Measurements from ENCODE around the gene OR5M11.
"Not testable (repeated sequence)": the region's sequence is repeated elsewhere in the genome, so short reads cannot be mapped to it uniquely, and the experiment has no call there.

Gene OR5M11

GRCh38 chr11:56543157-56543556 lies at the start of gene OR5M11:
Gene OR5M11 (minus strand): TSS chr11:56543257. CDS start chr11:56543257, 0 bp downstream.
- no peaks in the 10 kb centered on the region for H3K36me3 ChIP-seq (ENCODE audit: control insufficient read depth in 2 of 2, insufficient read depth in 2 of 2, low read length in 2 of 2)
- peaks cover 0 to 6% of the 10 kb centered on the region in 2 donors for H3K9me3 ChIP-seq (ENCODE audit: control insufficient read depth in 2 of 2, low read length in 2 of 2)
- H3K4me3 ChIP-seq (ENCODE audit: low read length in 2 of 2) = no peak within 1 kb of the TSS
- H3K9ac ChIP-seq (ENCODE audit: low read length in 2 of 2) = no peak within 1 kb of the TSS
- no peak within 1 kb of the TSS for H3K27ac ChIP-seq (ENCODE audit: low read length)
- no peaks in the 10 kb centered on the region for H3K4me1 ChIP-seq (ENCODE audit: control insufficient read depth, insufficient read depth, low read length)
- H3K27me3 ChIP-seq (ENCODE audit: control insufficient read depth in 1 of 2, insufficient read depth in 2 of 2, low read length in 2 of 2) = no peaks in the 10 kb centered on the region

- H3K27me3 ChIP-seq (ENCODE audit: control insufficient read depth in 1 of 2, insufficient read depth in 2 of 2, low read length in 2 of 2); H3K9me3 ChIP-seq (ENCODE audit: control insufficient read depth in 2 of 2, low read length in 2 of 2); H3K27ac ChIP-seq (ENCODE audit: low read length); H3K4me1 ChIP-seq (ENCODE audit: control insufficient read depth, insufficient read depth, low read length); H3K36me3 ChIP-seq (ENCODE audit: control insufficient read depth in 2 of 2, insufficient read depth in 2 of 2, low read length in 2 of 2); H3K4me3 ChIP-seq (ENCODE audit: low read length in 2 of 2); H3K9ac ChIP-seq (ENCODE audit: low read length in 2 of 2): not testable (repeated sequence)
Measured at GRCh38 chr11:56592088-56592717, 49.1 kb upstream of the OR5M11 start.

GRCh38 chr11:56577621-56578020 lies 34.6 kb upstream of the OR5M11 start, which contains the start of gene OR5M10:
Gene OR5M10 (minus strand): TSS chr11:56577721. CDS start chr11:56577721, 0 bp downstream.
- Histone ChIP-seq H3K27ac (ENCODE audit: low read length) (no peak within 1 kb of the TSS), H3K9me3 (ENCODE audit: control insufficient read depth in 2 of 2, low read length in 2 of 2) (no peaks in the 10 kb centered on the region), H3K4me1 (ENCODE audit: control insufficient read depth, insufficient read depth, low read length) (no peaks in the 10 kb centered on the region), H3K27me3 (ENCODE audit: control insufficient read depth in 1 of 2, insufficient read depth in 2 of 2, low read length in 2 of 2) (no peaks in the 10 kb centered on the region), H3K36me3 (ENCODE audit: control insufficient read depth in 2 of 2, insufficient read depth in 2 of 2, low read length in 2 of 2) (no peaks in the 10 kb centered on the region), H3K4me3 (ENCODE audit: low read length in 2 of 2) (no peak within 1 kb of the TSS), H3K9ac (ENCODE audit: low read length in 2 of 2) (no peak within 1 kb of the TSS)

GRCh38 chr11:56558574-56558973 lies 15.5 kb upstream of the OR5M11 start:
- H3K9me3 ChIP-seq (ENCODE audit: control insufficient read depth in 2 of 2, low read length in 2 of 2) = no peaks in the 10 kb centered on the region
- no peaks in the 10 kb centered on the region for H3K36me3 ChIP-seq (ENCODE audit: control insufficient read depth in 2 of 2, insufficient read depth in 2 of 2, low read length in 2 of 2)
- H3K4me3 ChIP-seq (ENCODE audit: low read length in 2 of 2) = no peak overlapping the region
- no peaks in the 10 kb centered on the region for H3K27me3 ChIP-seq (ENCODE audit: control insufficient read depth in 1 of 2, insufficient read depth in 2 of 2, low read length in 2 of 2)
- H3K27ac ChIP-seq (ENCODE audit: low read length) = no peak overlapping the region
- no peaks in the 10 kb centered on the region for H3K4me1 ChIP-seq (ENCODE audit: control insufficient read depth, insufficient read depth, low read length)
- no peak overlapping the region for H3K9ac ChIP-seq (ENCODE audit: low read length in 2 of 2)

- H3K4me1 ChIP-seq (ENCODE audit: control insufficient read depth, insufficient read depth, low read length); H3K9me3 ChIP-seq (ENCODE audit: control insufficient read depth in 2 of 2, low read length in 2 of 2); H3K9ac ChIP-seq (ENCODE audit: low read length in 2 of 2); H3K27me3 ChIP-seq (ENCODE audit: control insufficient read depth in 1 of 2, insufficient read depth in 2 of 2, low read length in 2 of 2); H3K27ac ChIP-seq (ENCODE audit: low read length); H3K36me3 ChIP-seq (ENCODE audit: control insufficient read depth in 2 of 2, insufficient read depth in 2 of 2, low read length in 2 of 2); H3K4me3 ChIP-seq (ENCODE audit: low read length in 2 of 2): not testable (repeated sequence)
Measured at GRCh38 chr11:56554691-56555090, 11.6 kb upstream of the OR5M11 start.

DNA sequence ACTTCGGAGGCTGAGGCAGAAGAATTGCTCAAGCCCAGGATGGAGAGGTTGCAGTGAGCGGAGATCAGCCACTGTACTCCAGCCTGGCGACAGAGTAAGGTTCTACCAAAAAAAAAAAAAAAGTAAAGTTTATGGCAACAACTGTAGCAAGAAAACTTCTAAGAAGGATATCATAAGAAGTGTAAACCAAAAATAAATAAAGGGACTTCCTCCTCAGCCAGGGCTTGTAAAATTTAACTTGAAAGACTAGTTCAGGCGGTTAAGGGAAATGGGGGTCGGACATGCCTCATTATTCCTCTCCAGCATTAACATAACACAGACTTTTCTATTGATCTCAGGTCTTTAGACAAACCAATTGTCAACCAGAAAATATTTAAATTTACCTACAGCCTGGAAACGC lies 2.5 kb upstream of the OR5M11 start:
- Histone ChIP-seq H3K36me3 (ENCODE audit: control insufficient read depth in 2 of 2, insufficient read depth in 2 of 2, low read length in 2 of 2) (no peaks in the 10 kb centered on the region), H3K27me3 (ENCODE audit: control insufficient read depth in 1 of 2, insufficient read depth in 2 of 2, low read length in 2 of 2) (no peaks in the 10 kb centered on the region), H3K9me3 (ENCODE audit: control insufficient read depth in 2 of 2, low read length in 2 of 2) (peaks cover 0 to 6% of the 10 kb centered on the region in 2 donors), H3K9ac (ENCODE audit: low read length in 2 of 2) (no peak overlapping the region), H3K4me3 (ENCODE audit: low read length in 2 of 2) (no peak overlapping the region), H3K27ac (ENCODE audit: low read length) (no peak overlapping the region), H3K4me1 (ENCODE audit: control insufficient read depth, insufficient read depth, low read length) (no peaks in the 10 kb centered on the region)

- Histone ChIP-seq H3K27ac (ENCODE audit: low read length) (no peak overlapping the region), H3K9ac (ENCODE audit: low read length in 2 of 2) (no peak overlapping the region), H3K4me1 (ENCODE audit: control insufficient read depth, insufficient read depth, low read length) (no peaks in the 10 kb centered on the region), H3K4me3 (ENCODE audit: low read length in 2 of 2) (no peak overlapping the region), H3K9me3 (ENCODE audit: control insufficient read depth in 2 of 2, low read length in 2 of 2) (peaks cover 0 to 6% of the 10 kb centered on the region in 2 donors), H3K27me3 (ENCODE audit: control insufficient read depth in 1 of 2, insufficient read depth in 2 of 2, low read length in 2 of 2) (no peaks in the 10 kb centered on the region), H3K36me3 (ENCODE audit: control insufficient read depth in 2 of 2, insufficient read depth in 2 of 2, low read length in 2 of 2) (no peaks in the 10 kb centered on the region)
Measured at GRCh38 chr11:56543739-56544138, 682 bp upstream of the OR5M11 start.

DNA sequence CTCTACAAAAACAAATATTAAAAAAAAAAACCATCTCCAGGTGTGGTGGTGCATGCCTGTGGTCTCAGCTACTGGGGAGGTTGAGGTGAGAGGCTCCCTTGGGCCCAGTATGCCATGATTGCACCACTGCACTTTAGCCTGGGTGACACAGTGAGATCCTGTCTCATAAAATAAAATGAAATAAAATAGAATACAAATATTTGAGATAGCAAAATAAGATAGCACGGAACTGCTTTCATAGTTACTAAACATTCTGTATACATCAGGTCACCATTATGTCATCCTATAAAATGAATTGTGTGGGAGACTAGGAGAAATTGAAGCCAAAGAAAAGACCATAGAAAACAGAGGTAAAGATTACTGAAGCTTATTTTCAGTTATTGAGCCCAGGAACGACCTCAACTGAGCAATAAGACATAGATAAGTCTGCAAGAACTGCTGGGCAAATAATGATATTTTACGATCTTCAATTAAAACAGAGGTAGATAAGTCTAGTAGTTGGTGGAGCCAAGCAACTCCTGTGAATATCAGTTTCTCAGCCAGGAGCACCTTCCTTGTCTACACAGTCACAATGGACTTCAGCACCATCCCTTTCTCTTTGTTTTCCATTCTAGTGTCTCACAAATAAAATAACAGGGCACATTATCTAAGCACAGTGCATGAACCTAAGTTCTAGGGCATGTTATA lies 9.9 kb downstream of the OR5M11 start:
- Histone ChIP-seq H3K27ac (ENCODE audit: low read length) (no peak overlapping the region), H3K27me3 (ENCODE audit: control insufficient read depth in 1 of 2, insufficient read depth in 2 of 2, low read length in 2 of 2) (no peaks in the 10 kb centered on the region), H3K9ac (ENCODE audit: low read length in 2 of 2) (no peak overlapping the region), H3K4me3 (ENCODE audit: low read length in 2 of 2) (no peak overlapping the region), H3K36me3 (ENCODE audit: control insufficient read depth in 2 of 2, insufficient read depth in 2 of 2, low read length in 2 of 2) (no peaks in the 10 kb centered on the region), H3K9me3 (ENCODE audit: control insufficient read depth in 2 of 2, low read length in 2 of 2) (no peaks in the 10 kb centered on the region), H3K4me1 (ENCODE audit: control insufficient read depth, insufficient read depth, low read length) (no peaks in the 10 kb centered on the region)

GRCh38 chr11:56531856-56532255 lies 11.2 kb downstream of the OR5M11 start:
- Histone ChIP-seq H3K9me3 (ENCODE audit: control insufficient read depth in 2 of 2, low read length in 2 of 2) (no peaks in the 10 kb centered on the region), H3K27ac (ENCODE audit: low read length) (no peak overlapping the region), H3K4me1 (ENCODE audit: control insufficient read depth, insufficient read depth, low read length) (no peaks in the 10 kb centered on the region), H3K4me3 (ENCODE audit: low read length in 2 of 2) (no peak overlapping the region), H3K27me3 (ENCODE audit: control insufficient read depth in 1 of 2, insufficient read depth in 2 of 2, low read length in 2 of 2) (no peaks in the 10 kb centered on the region), H3K9ac (ENCODE audit: low read length in 2 of 2) (no peak overlapping the region), H3K36me3 (ENCODE audit: control insufficient read depth in 2 of 2, insufficient read depth in 2 of 2, low read length in 2 of 2) (no peaks in the 10 kb centered on the region)

DNA sequence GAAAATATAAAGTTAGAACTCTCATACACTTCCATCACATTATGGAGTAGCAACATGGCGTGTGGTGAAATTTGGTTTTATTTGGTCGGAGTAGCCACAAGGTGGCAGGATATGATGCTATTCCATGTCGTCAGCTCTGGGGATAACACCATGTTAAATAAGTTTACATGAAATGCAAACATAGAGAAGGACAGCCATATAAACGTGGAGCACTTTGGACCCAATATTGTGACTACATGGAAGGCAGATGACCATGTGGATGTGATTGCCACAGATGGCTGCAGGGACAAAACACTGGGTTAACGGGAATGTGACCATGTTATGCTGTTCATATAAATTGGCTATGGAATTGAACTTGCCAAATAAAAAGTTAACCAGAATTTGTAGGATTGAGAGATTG lies 21.0 kb downstream of the OR5M11 start:
- Histone ChIP-seq H3K27me3 (ENCODE audit: control insufficient read depth in 1 of 2, insufficient read depth in 2 of 2, low read length in 2 of 2) (no peaks in the 10 kb centered on the region), H3K9ac (ENCODE audit: low read length in 2 of 2) (no peak overlapping the region), H3K4me1 (ENCODE audit: control insufficient read depth, insufficient read depth, low read length) (no peaks in the 10 kb centered on the region), H3K4me3 (ENCODE audit: low read length in 2 of 2) (no peak overlapping the region), H3K36me3 (ENCODE audit: control insufficient read depth in 2 of 2, insufficient read depth in 2 of 2, low read length in 2 of 2) (no peaks in the 10 kb centered on the region), H3K9me3 (ENCODE audit: control insufficient read depth in 2 of 2, low read length in 2 of 2) (no peaks in the 10 kb centered on the region), H3K27ac (ENCODE audit: low read length) (no peak overlapping the region)

- Histone ChIP-seq H3K27me3 (ENCODE audit: control insufficient read depth in 1 of 2, insufficient read depth in 2 of 2, low read length in 2 of 2) (no peaks in the 10 kb centered on the region), H3K27ac (ENCODE audit: low read length) (no peak overlapping the region), H3K4me1 (ENCODE audit: control insufficient read depth, insufficient read depth, low read length) (no peaks in the 10 kb centered on the region), H3K36me3 (ENCODE audit: control insufficient read depth in 2 of 2, insufficient read depth in 2 of 2, low read length in 2 of 2) (no peaks in the 10 kb centered on the region), H3K9me3 (ENCODE audit: control insufficient read depth in 2 of 2, low read length in 2 of 2) (no peaks in the 10 kb centered on the region), H3K4me3 (ENCODE audit: low read length in 2 of 2) (no peak overlapping the region), H3K9ac (ENCODE audit: low read length in 2 of 2) (no peak overlapping the region)
Measured at GRCh38 chr11:56513280-56513679, 29.8 kb downstream of the OR5M11 start.

Data from stomach smooth muscle (tissue), 2 donors.